KOPT-K1 (cell line): ENCODE results near the gene ATP11B.

Experiments
- H3K27ac ChIP-seq: fragments of 200-600 bp; sonication (generic); 2 replicates; pipeline ENCODE4 v1.5.1; 2016; ENCODE audit warnings: antibody characterized with exemption, mild to moderate bottlenecking, low read depth, low read length; ENCODE audit not compliant: poor library complexity, severe bottlenecking
- H3K36me3 ChIP-seq: fragments of 200-600 bp; sonication (generic); 2 replicates; pipeline ENCODE4 v1.5.1; 2017; ENCODE audit warnings: antibody characterized with exemption, mild to moderate bottlenecking, low read length, moderate library complexity; ENCODE audit not compliant: insufficient read depth
- H3K9me3 ChIP-seq: fragments of 200-600 bp; sonication (generic); 2 replicates; pipeline ENCODE4 v1.5.1; 2017; ENCODE audit warnings: antibody characterized with exemption, low read length, mild to moderate bottlenecking; ENCODE audit not compliant: insufficient read depth, poor library complexity, severe bottlenecking

Gene ATP11B

GRCh38 chr3:182962166-182962565 is 168.9 kb downstream of the ATP11B start:
- H3K36me3 ChIP-seq: peaks cover 60% of the 10 kb centered on the region
- no peak overlapping the region for H3K27ac ChIP-seq

DNA sequence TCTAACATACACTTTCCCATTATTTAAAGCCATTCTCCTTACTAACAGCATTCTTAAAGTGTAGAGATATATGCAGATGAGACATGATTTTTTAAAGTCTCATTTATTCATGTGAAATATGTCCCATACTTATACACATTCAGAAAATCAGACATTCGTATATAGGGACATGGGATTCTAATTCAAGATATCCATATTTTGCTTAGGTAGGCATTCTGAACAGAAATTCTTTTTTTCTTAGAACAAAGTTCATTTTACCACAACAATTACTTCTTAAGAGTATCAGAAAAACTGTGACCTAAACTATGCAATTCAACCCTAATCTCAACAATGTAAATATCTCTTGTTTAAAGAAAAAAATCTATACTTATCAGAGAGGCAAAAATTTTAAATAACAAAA is 170.9 kb downstream of the ATP11B start:
- Histone ChIP-seq H3K27ac (no peak overlapping the region), H3K36me3 (peaks cover 46% of the 10 kb centered on the region), H3K9me3 (no peaks in the 10 kb centered on the region)

More at GRCh38 chr3:182962166-182962565, 168.9 kb downstream of the ATP11B start:
- H3K9me3 ChIP-seq: no peaks in the 10 kb centered on the region

- H3K9me3 ChIP-seq: no peaks in the 10 kb centered on the region
- H3K27ac ChIP-seq: peak overlapping the region; percentile 2
- peaks cover 29% of the 10 kb centered on the region for H3K36me3 ChIP-seq
Observed at GRCh38 chr3:182965861-182966366, 172.6 kb downstream of the ATP11B start.

DNA sequence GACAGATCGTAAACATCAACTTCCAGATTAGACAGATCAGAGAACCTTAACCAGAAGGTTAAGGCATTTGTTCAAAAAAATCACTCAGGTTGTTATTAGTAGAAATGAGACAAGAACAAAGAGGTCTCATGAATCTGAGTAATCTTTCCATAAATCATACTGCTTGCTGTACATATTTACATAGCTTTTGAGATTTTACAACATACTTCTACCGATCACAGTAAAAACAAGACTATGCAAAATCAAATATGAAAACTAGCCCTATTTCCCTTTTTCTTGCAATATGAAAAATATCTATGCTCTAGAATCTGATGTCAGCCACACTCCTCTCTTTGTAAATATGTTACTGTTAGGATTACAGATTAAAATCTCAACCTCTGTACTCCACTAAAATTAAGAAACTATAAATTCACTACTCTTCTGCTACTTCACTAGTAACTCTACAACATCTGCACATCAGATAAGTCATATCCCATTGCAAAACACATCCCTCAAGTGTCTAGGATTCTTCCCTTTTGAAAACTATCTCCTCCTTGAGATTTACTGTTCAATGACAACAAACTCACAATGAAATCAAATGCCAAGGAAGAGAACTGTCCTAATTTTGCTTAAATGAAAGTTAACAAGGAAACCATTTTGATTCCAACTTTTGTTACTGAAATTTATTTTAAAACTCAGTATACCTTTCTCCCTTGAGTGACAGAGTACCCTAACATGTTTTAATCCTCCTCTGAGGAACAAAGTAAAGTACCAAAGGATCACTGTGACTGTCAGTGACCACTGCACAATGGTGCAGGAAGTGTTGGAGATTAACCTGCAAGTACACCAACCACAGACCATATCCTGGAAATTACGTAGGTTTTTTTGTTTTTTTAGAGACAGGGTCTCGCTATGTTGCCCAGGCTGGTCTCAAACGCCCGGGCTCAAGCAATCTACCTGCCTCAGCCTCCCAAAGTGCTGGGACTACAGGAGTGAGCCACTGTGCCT is 174.2 kb downstream of the ATP11B start:
- no peaks in the 10 kb centered on the region for H3K9me3 ChIP-seq
- peaks cover 15% of the 10 kb centered on the region for H3K36me3 ChIP-seq
- peak overlapping the region; percentile 17 for H3K27ac ChIP-seq

- H3K27ac ChIP-seq: no peak overlapping the region
- H3K9me3 ChIP-seq: no peaks in the 10 kb centered on the region
- no peaks in the 10 kb centered on the region for H3K36me3 ChIP-seq
Observed at GRCh38 chr3:182969277-182969676, 176.0 kb downstream of the ATP11B start.

DNA sequence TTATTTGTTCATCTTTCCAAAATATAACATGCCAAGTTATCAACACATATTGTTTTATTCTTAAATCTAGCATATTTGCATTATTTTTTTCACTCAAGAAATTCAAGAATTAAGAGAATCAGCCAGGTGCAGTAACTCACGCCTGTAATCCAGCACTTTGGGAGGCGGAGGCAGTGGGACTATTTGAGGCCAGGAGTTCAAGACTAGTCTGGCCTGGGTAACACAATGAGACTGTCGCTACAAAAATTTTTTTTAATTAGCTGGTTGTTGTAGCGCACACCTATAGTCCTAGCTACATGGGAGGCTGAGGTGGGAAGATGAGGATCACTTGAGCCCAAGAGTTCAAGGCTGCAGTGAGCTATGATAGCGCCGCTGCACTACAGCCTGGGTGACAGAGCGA is 176.5 kb downstream of the ATP11B start:
- Histone ChIP-seq H3K9me3 (no peaks in the 10 kb centered on the region), H3K36me3 (no peaks in the 10 kb centered on the region), H3K27ac (no peak overlapping the region)

DNA sequence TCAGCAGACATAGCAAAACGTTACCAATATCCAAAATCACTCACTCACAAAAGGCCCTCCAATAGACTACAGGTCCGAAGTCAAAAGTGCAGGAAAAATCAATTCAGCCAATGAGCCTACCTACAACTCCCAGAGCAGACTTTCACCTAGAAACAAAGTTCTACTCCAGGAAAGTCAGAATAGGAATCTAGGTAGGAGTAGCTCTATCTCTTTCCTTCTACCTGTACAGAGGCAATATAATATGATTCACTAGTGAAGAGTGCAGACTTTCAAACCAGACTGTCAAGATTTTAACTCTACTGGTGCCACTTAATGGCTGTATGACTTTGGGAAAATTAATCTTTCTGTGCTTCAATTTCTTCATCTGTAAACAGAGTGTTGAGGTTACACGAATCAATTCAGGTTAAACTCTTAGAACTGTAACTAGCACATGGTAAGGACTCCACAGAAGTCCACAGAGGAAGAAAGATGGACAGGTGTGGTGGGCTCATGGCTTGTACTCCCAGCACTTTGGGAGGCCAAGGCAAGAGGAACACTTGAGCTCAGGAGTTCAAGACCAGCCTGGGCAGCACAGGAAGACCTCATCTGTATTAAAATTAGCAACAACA is 177.6 kb downstream of the ATP11B start:
- no peak overlapping the region for H3K27ac ChIP-seq
- no peaks in the 10 kb centered on the region for H3K36me3 ChIP-seq
- H3K9me3 ChIP-seq: no peaks in the 10 kb centered on the region
